ENCODE measurements around the gene PRR7.

Gene PRR7

GRCh38 chr5:177453852-177454396, 7.3 kb downstream of the PRR7 start:
- peaks cover 0 to 21% of the 10 kb centered on the region in 2 experiments; a peak in 1 of 3 replicates for H3K36me3 ChIP-seq (ENCODE audit: control insufficient read depth in 2 of 2, insufficient read depth in 1 of 2, low read length in 2 of 2)
- peak overlapping the region; percentile 35 for H3K4me3 ChIP-seq (ENCODE audit: low read depth, low read length)
- no peaks in the 10 kb centered on the region for H3K9me3 ChIP-seq (ENCODE audit: control insufficient read depth, insufficient read depth, low read depth, low read length)
- H3K27ac ChIP-seq (ENCODE audit: extremely low read depth, low read depth, low read length) = peak overlapping the region; percentile 89; the same call in 1 of the 2 replicates
- H3K4me1 ChIP-seq (ENCODE audit: control insufficient read depth, insufficient read depth, low read length) = peaks cover 8% of the 10 kb centered on the region
- TF ChIP-seq SP7 (tag by site-specific recombination; IDR thresholded peaks at IDR 0.05) (0 out of 2 replicates have a peak, but pooled peaks have one; percentile 37), ZNF558 (tag by site-specific recombination; IDR thresholded peaks at IDR 0.05) (no peak), GLIS2 (tag by site-specific recombination; IDR thresholded peaks at IDR 0.05) (peak; percentile 58; the same call in 1 of the 2 replicates), ZNF600 (tag by site-specific recombination; IDR thresholded peaks at IDR 0.05) (peak; percentile 80; the same call in 1 of the 2 replicates), ZNF221 (tag by site-specific recombination; IDR thresholded peaks at IDR 0.05; ENCODE audit: borderline replicate concordance) (no peak), PRDM1 (tag by site-specific recombination; IDR thresholded peaks at IDR 0.05) (peak; percentile 27; the same call in 1 of the 2 replicates), ZBTB7A (tag by site-specific recombination; IDR thresholded peaks at IDR 0.05; ENCODE audit: low read depth) (no peak), ZNF624 (tag by site-specific recombination; IDR thresholded peaks at IDR 0.05) (no peak), ZXDB (tag by site-specific recombination; IDR thresholded peaks at IDR 0.05) (0 out of 2 replicates have a peak, but pooled peaks have one; percentile 8), ZNF266 (tag by site-specific recombination; IDR thresholded peaks at IDR 0.05; ENCODE audit: low read depth) (no peak), ZNF366 (tag by site-specific recombination; conservative IDR thresholded peaks at IDR 0.05) (0 out of 2 replicates have a peak, but pooled peaks have one; percentile 10), HIC1 (tag by site-specific recombination; IDR thresholded peaks at IDR 0.05) (peak; percentile 42; the same call in 1 of the 2 replicates), ZNF529 (tag by site-specific recombination; IDR thresholded peaks at IDR 0.05; ENCODE audit: insufficient replicate concordance) (no peak)
- TF ChIP-seq, protein P1, sequence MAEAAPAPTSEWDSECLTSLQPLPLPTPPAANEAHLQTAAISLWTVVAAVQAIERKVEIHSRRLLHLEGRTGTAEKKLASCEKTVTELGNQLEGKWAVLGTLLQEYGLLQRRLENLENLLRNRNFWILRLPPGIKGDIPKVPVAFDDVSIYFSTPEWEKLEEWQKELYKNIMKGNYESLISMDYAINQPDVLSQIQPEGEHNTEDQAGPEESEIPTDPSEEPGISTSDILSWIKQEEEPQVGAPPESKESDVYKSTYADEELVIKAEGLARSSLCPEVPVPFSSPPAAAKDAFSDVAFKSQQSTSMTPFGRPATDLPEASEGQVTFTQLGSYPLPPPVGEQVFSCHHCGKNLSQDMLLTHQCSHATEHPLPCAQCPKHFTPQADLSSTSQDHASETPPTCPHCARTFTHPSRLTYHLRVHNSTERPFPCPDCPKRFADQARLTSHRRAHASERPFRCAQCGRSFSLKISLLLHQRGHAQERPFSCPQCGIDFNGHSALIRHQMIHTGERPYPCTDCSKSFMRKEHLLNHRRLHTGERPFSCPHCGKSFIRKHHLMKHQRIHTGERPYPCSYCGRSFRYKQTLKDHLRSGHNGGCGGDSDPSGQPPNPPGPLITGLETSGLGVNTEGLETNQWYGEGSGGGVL (tag by site-specific recombination; IDR thresholded peaks at IDR 0.05) = peak; percentile 61; the same call in 1 of the 2 replicates
- ChIA-PET POLR2A (interaction anchor here (0.5 to 5.4 kb wide), 12 partner anchors 10 to 147 kb away, joined by 3 to 89 read pairs (median 8); partner anchors contain the start of genes GRK6 and PDLIM7), CTCF (interaction anchor here (0.6 to 5.1 kb wide), 20 partner anchors 9 to 1039 kb away, joined by 3 to 88 read pairs (median 6); partner anchors contain the start of gene SLC34A1)

DNA sequence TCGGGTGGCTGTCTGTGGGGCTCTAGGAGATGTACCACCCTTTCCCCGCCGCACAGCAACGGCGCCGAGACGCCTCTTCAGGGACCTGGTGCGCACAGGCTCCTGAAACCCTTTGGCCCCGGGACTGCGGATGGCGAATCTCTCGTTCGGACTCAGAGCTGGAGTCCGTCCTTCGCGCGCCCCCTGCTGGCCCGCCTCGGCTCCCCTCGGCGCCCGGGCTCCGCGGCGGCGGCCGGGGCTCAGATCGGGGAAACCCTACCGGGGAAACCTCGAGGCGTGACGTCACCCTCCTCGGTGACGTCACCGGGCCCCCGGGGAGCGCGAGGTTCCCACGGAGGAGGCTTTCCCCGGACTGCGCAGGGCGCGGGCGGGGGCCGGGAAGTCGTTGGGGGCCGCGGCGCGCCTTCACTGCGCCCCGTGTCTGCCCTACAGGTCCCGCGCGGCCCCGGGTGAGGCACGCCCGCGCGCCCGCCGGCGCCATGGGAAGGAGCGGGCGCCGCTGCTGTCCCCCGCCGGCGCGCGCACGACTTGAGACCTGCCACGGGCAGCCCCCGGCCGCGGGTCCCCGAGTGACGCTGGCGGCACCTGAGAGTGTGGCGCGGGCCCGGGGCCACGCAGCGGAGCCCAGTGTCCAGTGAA, 7.9 kb downstream of the PRR7 start:
- Histone ChIP-seq H3K27ac (ENCODE audit: extremely low read depth, low read depth, low read length) (peak overlapping the region; percentile 89), H3K36me3 (ENCODE audit: control insufficient read depth in 2 of 2, insufficient read depth in 1 of 2, low read length in 2 of 2) (peaks cover 0 to 27% of the 10 kb centered on the region in 2 experiments; a peak in 1 of 3 replicates), H3K9me3 (ENCODE audit: control insufficient read depth, insufficient read depth, low read depth, low read length) (no peaks in the 10 kb centered on the region), H3K4me3 (ENCODE audit: low read depth, low read length) (peak overlapping the region; percentile 69), H3K4me1 (ENCODE audit: control insufficient read depth, insufficient read depth, low read length) (peaks cover 8% of the 10 kb centered on the region)
- ChIA-PET CTCF (interaction anchor here (0.6 to 5.1 kb wide), 26 partner anchors 10 to 340 kb away, joined by 3 to 88 read pairs (median 6); partner anchors contain the start of genes GRK6, PDLIM7 and SLC34A1), POLR2A (interaction anchor here (0.5 to 5.4 kb wide), 20 partner anchors 7 to 147 kb away, joined by 3 to 89 read pairs (median 4); partner anchors contain the start of genes DBN1, DDX41, DOK3 and GRK6)
- TF ChIP-seq ZBTB7A (tag by site-specific recombination; IDR thresholded peaks at IDR 0.05; ENCODE audit: low read depth) = no peak; the same call in 1 of the 2 replicates
- no peak for TF ChIP-seq ZNF530 (tag by site-specific recombination; IDR thresholded peaks at IDR 0.05; ENCODE audit: low read depth)
- peak; percentile 46 for TF ChIP-seq ZNF596 (tag by site-specific recombination; IDR thresholded peaks at IDR 0.05)
- peak; percentile 80; the same call in 1 of the 2 replicates for TF ChIP-seq ZSCAN18 (tag by site-specific recombination; IDR thresholded peaks at IDR 0.05)
- TF ChIP-seq, protein P2, sequence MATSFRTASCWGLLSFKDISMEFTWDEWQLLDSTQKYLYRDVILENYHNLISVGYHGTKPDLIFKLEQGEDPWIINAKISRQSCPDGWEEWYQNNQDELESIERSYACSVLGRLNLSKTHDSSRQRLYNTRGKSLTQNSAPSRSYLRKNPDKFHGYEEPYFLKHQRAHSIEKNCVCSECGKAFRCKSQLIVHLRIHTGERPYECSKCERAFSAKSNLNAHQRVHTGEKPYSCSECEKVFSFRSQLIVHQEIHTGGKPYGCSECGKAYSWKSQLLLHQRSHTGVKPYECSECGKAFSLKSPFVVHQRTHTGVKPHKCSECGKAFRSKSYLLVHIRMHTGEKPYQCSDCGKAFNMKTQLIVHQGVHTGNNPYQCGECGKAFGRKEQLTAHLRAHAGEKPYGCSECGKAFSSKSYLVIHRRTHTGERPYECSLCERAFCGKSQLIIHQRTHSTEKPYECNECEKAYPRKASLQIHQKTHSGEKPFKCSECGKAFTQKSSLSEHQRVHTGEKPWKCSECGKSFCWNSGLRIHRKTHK (tag by site-specific recombination; IDR thresholded peaks at IDR 0.05) = no peak
- 0 out of 2 replicates have a peak, but pooled peaks have one; percentile 13 for TF ChIP-seq PRDM6 (tag by site-specific recombination; IDR thresholded peaks at IDR 0.05)
- TF ChIP-seq, protein P3, sequence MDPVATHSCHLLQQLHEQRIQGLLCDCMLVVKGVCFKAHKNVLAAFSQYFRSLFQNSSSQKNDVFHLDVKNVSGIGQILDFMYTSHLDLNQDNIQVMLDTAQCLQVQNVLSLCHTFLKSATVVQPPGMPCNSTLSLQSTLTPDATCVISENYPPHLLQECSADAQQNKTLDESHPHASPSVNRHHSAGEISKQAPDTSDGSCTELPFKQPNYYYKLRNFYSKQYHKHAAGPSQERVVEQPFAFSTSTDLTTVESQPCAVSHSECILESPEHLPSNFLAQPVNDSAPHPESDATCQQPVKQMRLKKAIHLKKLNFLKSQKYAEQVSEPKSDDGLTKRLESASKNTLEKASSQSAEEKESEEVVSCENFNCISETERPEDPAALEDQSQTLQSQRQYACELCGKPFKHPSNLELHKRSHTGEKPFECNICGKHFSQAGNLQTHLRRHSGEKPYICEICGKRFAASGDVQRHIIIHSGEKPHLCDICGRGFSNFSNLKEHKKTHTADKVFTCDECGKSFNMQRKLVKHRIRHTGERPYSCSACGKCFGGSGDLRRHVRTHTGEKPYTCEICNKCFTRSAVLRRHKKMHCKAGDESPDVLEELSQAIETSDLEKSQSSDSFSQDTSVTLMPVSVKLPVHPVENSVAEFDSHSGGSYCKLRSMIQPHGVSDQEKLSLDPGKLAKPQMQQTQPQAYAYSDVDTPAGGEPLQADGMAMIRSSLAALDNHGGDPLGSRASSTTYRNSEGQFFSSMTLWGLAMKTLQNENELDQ (tag by site-specific recombination; IDR thresholded peaks at IDR 0.05; ENCODE audit: low read depth) = no peak
